ENCODE measurements around the gene LITAF. TPM values are rescaled to one million over a fixed set of nuclear protein-coding genes. Genes with fewer than 3 reads are reported as not detected.

The LITAF gene
- 61.3 and 76.0 TPM in 2 replicates for total RNA-seq

GRCh38 chr16:11586856-11587642, at the start of gene LITAF:
Gene LITAF, minus strand, starts transcription at chr16:11586919. Its CDS starts 30,189 bp downstream, at chr16:11556730.

Other genes with a start within 250 kb of the LITAF start
- 1.5 and 6.1 TPM in 2 replicates for gene RMI2, start 241.5 kb downstream of the LITAF start, total RNA-seq
- 13.9 and 20.2 TPM in 2 replicates for gene SNN, start 81.5 kb upstream of the LITAF start, total RNA-seq
- gene TXNDC11, start 155.9 kb upstream of the LITAF start, total RNA-seq: 14.3 and 17.2 TPM in 2 replicates
- 27.9 and 35.5 TPM in 2 replicates for gene ZC3H7A, start 210.3 kb upstream of the LITAF start, total RNA-seq